ENCODE data around the gene LGALS1.
"Not testable (repeated sequence)": the region's sequence is repeated elsewhere in the genome, so short reads cannot be mapped to it uniquely, and the experiment has no call there.

Gene LGALS1

DNA sequence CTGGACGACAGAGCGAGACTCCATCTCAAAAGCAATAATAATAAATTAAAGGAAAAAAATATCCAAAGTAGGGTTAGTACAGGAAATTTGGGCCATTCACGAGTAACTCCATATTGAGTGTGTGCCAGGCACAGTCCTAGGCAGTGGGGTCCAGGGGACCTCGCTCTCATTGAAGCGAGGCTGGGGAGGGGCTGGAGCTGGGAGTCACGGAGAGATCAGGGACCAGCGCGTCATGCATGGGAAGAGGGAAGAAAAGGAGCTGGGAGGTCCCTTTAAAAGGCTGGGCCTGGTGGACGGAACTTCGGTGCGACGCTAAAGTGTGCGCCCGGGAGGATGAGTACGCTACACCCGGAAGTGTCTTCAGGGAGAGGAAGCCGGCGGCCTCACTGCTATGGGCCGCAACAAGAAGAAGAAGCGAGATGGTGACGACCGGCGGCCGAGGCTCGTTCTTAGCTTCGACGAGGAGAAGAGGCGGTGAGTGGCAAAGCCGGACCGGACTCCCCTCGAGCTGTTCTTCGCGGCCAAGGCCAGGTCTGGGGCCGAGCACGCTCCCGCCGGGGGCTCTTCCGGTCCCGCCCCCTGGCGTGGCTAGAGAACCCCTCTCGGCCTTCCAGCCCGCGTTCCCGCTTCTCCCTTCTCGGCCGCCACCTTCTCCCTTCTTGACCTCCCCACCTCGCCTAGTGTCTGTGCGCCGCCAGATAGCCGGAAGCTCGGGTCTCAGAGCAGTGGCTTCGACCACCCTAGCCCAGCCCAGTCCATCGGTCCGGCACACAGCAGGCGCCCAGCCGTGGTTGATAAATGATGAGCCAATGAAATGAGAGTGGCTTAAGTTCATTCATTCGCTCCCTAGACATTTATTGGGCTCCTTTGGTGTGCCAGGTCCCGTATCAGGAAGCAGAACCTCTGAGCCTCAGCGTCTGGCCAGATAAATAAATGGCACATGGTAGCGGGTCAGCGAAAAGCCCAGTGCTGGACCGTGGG lies 10.9 kb downstream of the LGALS1 start, which contains the start of gene NOL12:
NOL12 (plus strand) TSS at position 342 of the 981 bp plus-strand sequence; CDS start at position 392, 50 bp downstream.
- in situ Hi-C loops (cut with MboI; ENCODE audit: low sequenced_read_pairs), result no loop called here

DNA sequence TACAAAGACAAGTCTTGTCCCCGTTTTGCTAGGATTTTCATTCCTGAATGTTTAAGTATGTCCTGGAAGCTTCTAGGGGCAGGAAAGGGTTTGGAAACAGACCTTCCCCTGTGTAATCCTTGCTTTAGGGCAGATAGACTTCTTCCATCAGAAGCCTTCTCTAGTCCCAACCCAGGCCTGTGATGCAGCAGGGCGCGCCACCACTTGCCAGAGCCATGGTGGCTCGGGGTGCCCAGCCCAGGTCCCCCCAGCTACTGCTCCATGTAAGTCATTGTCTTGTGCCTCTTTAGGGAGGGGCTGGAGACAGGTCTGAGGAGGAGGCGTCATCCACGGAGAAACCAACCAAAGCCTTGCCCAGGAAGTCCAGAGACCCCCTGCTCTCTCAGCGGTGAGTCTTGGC lies 15.0 kb downstream of the LGALS1 start:
- in situ Hi-C loops (cut with MboI; ENCODE audit: low sequenced_read_pairs), result no loop called here

DNA sequence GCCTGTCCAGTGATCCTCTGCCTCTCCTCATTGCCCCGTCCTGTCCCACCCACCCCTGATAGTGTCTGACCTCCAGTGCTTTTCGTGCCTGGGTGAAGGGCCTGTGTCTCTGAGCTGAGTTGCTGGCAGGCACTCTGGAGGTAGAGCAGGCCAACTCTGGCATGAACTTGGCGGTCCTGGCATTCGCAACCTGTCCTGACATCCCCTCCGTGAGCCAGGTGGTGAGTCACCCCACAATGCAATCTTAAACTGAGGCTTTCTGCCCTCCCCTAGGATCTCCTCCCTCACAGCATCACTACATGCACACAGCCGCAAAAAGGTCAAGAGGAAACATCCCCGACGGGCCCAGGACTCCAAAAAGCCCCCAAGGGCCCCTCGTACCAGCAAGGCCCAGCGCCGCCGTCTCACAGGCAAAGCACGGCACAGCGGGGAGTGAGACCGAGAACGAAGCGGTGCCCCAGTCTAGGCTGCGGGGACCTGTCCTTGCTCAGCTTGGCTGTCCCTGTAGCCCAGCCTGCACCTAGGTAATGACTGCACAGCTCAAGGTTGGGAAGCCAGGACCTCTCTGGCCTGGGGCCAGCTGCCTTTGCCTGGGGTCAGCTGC lies 15.6 kb downstream of the LGALS1 start:
- in situ Hi-C loops (cut with MboI; ENCODE audit: low sequenced_read_pairs), result no loop called here

DNA sequence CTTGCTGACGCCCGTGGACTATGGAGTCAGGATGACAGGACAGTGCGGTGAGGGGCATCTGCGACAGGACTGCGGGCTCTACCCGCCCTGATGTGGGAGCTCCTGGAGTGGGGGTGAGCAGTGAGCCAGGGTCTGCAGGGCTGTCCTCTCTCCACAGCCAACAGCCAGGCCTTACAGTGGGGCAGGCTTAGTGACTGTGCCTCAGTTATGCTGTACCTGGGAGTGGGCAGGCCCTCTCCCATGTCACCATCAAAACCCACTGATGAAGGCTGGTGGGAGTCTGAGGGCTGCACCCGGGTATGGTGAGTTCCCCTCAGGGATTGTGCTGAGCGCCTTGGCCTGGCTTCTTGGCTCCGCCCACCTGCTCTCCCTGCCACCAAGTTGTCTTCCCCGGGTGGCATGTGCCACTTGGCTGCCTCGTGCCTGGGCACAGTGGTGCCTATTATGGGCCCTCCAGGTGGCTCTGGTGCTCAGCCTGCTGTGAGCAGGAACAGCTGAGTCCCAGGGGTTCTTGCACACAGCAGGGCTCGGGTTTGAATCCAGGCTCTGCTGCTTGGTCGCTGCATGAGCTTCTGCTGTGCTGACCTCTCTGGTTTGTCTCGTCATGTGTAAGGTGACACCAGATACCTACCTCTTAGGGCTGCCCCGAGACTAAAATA lies 17.3 kb downstream of the LGALS1 start:
- in situ Hi-C loops (cut with MboI; ENCODE audit: low sequenced_read_pairs), result no loop called here

DNA sequence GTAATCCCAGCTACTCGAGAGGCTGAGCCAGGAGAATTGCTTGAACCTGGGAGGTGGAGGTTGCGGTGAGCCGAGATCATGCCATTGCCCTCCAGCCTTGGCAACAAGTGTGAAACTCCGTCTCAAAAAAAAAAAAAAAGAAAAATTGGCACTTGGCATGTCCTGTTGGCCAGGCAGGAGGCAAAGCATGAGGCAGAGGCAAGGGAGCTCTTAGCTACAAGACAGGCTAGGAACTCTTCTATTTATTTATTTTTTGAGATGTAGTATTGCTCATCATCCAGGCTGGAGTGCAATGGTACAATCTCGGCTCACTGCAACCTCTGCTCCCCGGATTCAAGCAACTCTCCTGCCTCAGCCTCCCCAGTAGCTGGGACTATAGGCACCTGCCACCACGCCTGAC lies 18.7 kb downstream of the LGALS1 start:
- in situ Hi-C loops (cut with MboI; ENCODE audit: low sequenced_read_pairs), result not testable (repeated sequence)

DNA sequence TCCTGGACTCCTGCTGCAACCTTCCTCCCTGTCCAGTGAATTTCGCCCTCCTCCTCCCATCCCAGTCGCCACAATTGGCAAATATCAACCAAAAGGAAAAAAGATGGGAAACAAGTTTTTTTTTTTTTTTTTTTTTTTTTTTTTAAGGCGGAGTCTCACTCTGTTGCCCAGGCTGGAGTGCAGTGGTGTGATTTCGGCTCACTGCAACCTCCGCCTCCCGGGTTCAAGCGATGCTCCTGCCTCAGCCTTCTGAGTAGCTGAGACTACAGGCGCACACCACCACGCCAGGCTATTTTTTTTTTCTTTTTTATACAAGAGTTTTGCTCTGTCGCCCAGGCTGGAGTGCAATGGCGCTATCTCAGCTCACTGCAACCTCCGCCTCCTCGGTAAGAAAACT lies 20.8 kb downstream of the LGALS1 start:
- in situ Hi-C loops (cut with MboI; ENCODE audit: low sequenced_read_pairs), result not testable (repeated sequence)

DNA sequence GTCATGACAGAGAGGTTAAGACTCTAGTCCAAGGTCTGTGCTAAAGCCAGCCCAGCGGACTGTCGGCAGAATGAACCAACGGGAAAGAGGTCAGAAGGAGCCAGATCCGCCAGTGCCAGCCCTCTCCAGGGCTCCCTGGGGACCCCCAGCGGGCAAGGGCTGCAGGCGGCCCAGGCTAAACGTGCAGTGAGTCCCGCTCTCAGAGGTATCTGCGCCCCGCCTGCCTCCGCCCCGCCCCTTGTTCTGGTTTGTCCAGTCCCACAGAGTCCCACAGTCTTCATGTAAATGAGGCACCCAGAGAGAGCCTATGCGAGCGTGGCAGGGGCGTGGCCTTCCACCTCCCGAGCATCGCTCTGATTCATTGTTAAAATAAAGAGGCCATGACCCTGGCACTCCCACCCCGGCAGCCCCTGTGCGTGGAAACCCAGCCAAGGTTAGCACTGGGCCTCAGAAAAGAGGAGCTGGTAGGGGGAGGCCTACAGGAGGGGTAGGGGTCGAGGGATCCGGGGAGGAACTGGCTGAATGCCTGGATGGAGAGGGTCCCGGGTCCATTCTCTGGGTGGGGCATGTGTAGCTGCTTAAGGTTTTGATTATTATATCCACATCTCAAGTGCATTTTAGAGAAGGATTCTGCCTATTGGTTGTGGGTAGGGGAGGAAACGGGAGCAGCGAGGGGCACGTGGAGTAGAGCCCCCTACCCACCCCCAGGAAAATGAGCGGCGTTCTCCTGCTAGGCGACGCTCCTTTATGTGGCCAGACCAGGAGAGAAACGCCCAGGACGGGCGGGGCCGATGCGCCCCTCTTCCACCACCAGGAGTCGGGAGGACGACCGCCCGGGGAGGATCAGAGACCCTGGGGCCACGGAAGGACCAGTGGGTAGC lies 21.5 kb downstream of the LGALS1 start, which contains the start of gene TRIOBP:
TRIOBP (plus strand) TSS at position 392 of the 881 bp plus-strand sequence. CDS start 4,318 bp downstream, outside the sequence.
- in situ Hi-C loops (cut with MboI; ENCODE audit: low sequenced_read_pairs), result no loop called here

DNA sequence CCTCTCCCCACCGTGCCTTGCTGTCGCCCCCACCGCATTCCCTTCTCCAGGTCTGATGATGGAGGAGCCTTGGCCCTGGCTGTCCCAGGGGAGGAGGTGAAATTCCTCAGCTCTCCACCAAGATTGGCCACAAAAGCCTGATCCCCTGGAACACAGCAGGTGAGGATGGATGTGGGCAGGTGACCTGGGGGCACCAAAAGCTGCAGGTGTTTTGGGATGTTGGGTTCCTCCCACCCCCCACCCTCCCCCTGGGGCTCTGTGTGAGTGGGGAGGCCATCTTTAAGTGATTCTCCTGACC lies 22.1 kb downstream of the LGALS1 start:
- in situ Hi-C loops (cut with MboI; ENCODE audit: low sequenced_read_pairs), result no loop called here

DNA sequence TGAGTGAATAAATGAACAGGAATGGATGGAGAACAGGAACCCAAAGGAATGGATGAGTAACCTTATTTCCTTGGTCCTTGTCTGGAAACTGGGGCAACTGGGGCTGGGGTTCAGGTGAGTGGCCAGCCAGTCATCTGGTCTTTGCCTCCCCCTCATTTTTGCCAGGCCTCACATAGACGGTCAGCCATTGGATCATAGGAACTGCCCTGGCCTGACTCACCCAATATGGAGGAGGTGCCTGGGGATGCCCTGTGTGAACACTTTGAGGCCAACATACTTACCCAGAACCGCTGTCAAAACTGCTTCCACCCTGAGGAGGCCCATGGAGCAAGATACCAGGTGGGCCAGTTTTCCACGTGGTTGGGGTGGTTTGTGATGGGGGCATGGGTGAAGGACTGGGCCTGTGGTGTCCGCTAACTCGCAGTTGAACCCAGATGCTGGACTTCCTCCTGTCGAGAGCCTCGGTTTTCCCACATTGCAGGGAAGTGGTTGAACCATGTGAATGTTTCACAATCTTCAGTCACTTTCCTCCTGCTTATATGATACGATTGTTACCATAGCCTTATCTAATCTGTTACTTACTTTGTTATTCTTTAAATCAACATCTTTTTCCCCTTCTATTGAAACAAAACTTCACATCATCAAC lies 25.8 kb downstream of the LGALS1 start:
- in situ Hi-C loops (cut with MboI; ENCODE audit: low sequenced_read_pairs), result no loop called here

DNA sequence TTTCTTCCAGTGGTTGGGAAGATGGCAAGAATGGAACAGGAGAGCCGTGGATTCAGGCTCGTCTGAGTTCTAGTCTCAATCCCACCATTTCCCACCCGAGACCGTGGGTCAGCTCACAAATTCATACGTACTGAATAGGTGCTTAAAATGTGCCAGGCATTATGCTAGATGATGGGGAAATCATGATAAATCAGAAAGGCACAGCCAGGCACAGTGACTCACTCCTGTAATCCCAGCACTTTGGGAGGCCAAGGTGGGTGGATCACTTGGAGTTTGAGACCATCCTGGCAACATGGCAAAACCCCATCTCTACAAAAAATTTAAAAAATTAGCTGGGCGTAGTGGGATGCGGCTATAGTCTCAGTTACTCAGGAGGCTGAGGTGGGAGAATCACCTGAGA lies 28.5 kb downstream of the LGALS1 start:
- in situ Hi-C loops (cut with MboI; ENCODE audit: low sequenced_read_pairs), result no loop called here

DNA sequence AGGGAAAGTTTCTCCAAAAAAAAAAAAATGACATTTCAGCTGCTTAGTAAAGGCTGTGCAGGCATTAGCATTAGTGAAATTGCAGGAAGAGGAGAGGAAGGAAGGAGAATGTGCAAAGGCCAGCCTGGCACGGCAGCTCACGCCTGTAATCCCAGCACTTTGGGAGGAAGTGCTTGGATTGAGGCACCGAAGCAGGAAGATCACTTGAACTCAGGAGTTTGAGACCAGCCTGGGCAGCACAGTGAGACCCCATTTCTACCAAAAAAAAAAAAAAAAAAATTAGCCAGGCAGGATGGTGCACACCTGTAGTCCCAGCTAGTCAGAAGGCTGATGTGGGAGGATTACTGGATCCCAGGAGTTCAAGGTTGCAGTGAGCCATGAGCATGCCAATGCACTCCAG lies 29.2 kb downstream of the LGALS1 start:
- in situ Hi-C loops (cut with MboI; ENCODE audit: low sequenced_read_pairs), result no loop called here

DNA sequence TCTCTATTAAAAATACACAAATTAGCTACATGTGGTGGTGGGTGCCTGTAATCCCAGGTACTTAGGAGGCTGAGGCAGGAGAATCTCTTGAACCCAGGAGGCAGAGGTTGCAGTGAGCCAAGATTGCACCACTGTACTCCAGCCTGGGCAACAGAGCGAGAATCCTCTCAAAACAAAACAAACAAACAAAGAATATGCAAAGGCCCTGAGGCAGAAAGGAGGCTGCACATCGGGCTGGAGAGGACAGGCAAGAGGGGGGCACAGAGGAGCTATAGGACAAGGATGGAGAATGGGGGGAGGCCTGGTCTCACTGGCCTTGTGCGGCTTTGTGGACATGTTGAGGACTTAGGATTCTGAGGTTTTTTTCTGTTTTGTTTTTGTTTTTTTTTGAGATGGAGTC lies 29.8 kb downstream of the LGALS1 start:
- in situ Hi-C loops (cut with MboI; ENCODE audit: low sequenced_read_pairs), result no loop called here

DNA sequence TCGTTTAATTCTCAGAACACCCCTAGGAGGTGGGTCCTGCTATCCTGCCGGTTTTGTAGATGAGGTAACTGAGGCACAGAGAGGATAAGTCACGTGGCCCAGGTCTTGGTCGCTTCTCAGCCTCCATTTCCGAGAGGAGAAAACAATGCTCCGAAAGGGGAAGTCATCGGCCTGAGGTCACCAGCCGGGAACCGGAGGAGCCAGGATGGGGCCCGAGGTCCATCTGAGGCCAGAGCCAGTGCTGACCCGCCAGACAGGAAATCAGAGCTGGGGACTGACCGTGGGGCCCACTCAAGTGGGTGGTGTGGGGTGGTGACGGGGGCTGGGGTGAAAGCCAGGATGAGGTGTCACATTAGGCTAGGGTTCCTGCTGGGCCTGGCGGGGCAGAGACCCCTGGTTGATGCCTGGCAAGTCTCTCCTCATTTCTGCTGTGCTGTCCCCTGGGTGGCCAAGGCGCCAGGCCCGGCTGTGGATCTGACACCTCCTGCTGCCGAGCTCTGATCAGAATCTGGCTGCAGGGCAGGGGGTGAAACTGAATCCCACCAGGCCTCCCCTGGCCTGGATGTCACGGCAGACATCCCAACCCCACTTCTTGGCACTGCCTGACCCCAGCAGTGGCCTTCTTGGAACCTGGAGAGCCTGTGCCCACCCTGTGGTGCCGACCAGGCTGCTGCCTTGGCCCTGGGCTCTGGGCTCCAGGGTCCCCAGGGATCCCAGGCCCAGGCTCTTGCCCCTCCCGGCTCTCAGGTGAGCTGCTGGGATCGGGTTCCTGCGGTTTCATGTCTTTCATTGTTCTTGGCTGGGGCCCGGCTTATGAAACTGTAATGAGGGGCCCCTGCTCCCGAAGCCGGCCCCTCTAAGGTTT lies 33.4 kb downstream of the LGALS1 start:
- in situ Hi-C loops (cut with MboI; ENCODE audit: low sequenced_read_pairs), result no loop called here

DNA sequence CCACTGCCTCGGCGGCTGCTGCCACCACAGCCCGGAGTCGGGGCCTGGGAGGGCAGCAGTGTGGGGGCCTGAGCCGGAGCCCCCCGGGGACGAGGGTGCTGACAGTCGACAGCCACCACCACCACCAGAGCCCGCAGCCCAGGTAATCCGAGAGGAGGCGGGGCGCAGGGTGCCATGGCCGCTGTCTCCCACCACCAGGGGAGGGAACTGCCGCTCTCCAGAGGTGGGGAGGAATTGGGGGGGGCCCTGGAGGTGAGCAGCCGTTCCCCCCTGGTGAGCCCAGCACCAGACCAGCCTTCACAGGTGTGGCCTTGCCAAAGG lies 34.0 kb downstream of the LGALS1 start:
- in situ Hi-C loops (cut with MboI; ENCODE audit: low sequenced_read_pairs), result no loop called here

DNA sequence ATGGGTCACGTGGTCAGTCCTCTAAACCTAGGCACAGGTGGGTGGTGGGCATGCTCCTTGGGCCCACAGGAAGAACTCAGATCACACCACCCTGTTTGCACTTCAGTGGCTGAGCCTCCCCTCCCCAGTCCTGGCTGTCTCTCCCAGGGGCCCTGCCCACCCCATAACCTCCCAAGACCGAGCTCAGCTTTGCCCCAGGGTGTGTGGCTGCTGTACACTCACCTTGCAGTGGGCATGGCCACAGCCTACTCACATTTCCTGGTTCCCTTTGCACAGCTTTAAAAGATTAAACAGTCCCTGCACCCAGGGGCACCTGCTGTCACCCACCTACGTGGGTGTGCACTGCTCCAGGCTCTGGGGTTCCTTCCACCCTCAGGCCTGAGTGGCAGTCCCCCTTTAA lies 35.2 kb downstream of the LGALS1 start:
- in situ Hi-C loops (cut with MboI; ENCODE audit: low sequenced_read_pairs), result no loop called here

DNA sequence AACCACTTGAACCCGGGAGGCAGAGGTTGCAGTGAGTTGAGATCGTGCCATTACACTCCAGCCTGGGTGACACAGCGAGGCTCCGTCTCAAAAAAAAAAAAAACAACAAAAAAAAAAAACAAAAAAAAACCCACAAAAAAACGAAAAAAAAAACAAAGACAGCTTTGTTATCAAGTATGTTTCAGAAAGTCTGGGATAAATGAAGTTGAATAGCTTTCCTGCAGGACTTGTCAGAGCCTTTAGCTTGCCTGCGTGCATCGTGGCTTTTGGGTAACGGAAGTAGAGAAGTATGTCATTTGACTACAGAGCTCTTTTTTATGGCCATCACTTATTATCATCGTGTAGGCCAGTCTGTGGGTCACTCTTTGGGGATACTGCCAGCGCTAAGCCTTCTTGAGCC lies 36.1 kb downstream of the LGALS1 start:
- in situ Hi-C loops (cut with MboI; ENCODE audit: low sequenced_read_pairs), result no loop called here

DNA sequence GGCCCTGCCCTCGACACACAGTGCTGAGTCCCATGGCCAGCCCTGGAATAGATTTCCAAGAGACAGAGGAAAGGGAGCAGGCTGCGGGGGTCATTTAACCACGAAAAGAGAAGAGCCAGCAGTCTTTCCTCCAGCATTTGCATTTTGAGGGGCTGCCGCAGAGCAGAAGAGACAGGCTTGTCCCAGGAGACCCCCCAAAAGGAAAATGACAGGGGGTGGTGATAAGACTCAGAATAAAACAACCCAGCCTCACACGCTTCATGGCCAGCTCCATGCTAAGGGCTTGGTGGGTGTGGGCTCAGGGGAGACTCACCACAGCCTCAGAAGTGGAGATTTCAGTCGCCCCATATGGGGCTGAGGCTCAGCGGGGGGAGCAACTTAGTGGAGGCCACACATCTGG lies 38.3 kb downstream of the LGALS1 start:
- in situ Hi-C loops (cut with MboI; ENCODE audit: low sequenced_read_pairs), result no loop called here

DNA sequence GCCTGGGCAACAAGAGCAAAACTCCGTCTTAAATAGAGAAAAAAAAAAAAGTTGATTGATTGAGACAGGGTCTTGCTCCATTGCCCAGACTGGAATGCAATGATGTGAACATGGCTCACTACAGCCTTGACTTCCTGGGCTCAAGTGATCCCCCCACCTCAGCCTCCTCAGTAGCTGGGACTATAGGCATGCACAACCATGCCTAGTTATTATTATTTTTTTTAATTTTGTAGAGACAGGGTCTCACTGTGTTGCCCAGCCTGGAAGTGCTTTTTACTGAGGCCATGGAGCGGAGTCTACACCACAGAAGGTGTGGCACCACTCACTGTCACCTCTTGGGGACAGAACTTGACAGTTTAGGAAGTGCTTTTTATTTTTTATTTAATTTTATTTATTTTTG lies 39.2 kb downstream of the LGALS1 start:
- in situ Hi-C loops (cut with MboI; ENCODE audit: low sequenced_read_pairs), result no loop called here

DNA sequence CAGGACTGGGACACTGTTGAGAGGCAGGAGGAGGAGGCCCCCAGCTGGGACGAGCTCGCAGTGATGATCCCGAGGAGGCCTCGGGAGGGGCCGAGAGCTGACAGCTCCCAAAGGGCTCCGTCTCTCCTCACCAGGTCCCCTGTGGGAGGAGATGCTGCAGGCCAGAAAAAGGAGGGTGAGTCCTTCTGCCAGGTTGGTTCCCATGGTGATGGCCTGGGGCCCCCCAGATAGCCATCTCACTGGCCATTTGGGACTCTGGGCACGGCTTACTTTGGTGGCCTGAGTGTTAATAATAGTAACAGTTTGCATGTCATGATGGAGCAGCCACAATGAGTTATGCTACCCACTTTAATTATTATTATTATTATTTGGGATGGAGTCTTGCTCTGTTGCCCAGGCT lies 40.3 kb downstream of the LGALS1 start:
- in situ Hi-C loops (cut with MboI; ENCODE audit: low sequenced_read_pairs), result no loop called here

DNA sequence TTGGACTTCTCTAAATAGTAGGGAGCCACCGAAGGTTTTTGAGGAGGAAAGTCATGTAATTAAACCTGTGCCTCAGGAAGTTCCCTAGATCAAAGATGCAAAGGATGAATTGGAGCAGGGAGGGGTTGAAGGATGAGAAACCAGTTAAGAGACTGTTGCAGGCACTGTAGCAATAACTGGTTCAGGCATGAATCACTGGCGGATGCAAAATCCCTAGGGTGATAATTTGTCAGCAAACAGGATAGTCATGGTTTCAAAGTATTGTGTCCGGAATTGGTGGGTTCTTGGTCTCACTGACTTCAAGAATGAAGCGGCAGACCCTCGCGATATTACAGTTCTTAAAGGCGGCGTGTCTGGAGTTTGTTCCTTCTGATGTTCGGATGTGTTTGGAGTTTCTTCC lies 41.3 kb downstream of the LGALS1 start:
- in situ Hi-C loops (cut with MboI; ENCODE audit: low sequenced_read_pairs), result no loop called here
